RWPE2 (cell line): ENCODE data around the gene H6PD.

Experiments used
- ATAC-seq: fragments of 200-7000 bp; cut with Tn5 transposase; 3 replicates; pipeline ENCODE4 v1.9.1; 2021; ENCODE audit warnings: low read depth
- DNase-seq: peaks from one replicate; pipeline ENCODE4 v3.0.0-alpha.2; 2020; ENCODE audit warnings: low spot score
- H3K27ac ChIP-seq: fragments of 450-650 bp; 2 replicates; pipeline ENCODE4 v1.5.1; 2017; ENCODE audit warnings: mild to moderate bottlenecking; ENCODE audit not compliant: poor library complexity, severe bottlenecking
- H3K27me3 ChIP-seq: fragments of 250-450 bp; sonication (Bioruptor Pico); 2 replicates; pipeline ENCODE4 v1.5.1; 2021; ENCODE audit warnings: mild to moderate bottlenecking, moderate library complexity; ENCODE audit not compliant: insufficient read depth, poor library complexity, severe bottlenecking
- H3K36me3 ChIP-seq: fragments of 250-450 bp; sonication (Bioruptor Pico); 2 replicates; pipeline ENCODE4 v1.5.1; 2020; ENCODE audit warnings: low read depth, mild to moderate bottlenecking, moderate library complexity
- H3K4me1 ChIP-seq: fragments of 250-450 bp; sonication (Bioruptor Pico); 2 replicates; pipeline ENCODE4 v1.5.1; 2021; ENCODE audit warnings: mild to moderate bottlenecking, moderate library complexity; ENCODE audit not compliant: insufficient read depth, poor library complexity, severe bottlenecking
- H3K4me3 ChIP-seq: fragments of 250-450 bp; sonication (Bioruptor Pico); 2 replicates; pipeline ENCODE4 v1.5.1; 2021; ENCODE audit warnings: mild to moderate bottlenecking, moderate library complexity; ENCODE audit not compliant: severe bottlenecking
- H3K9me3 ChIP-seq: fragments of 250-450 bp; sonication (Bioruptor Pico); 2 replicates; pipeline ENCODE4 v1.5.1; 2021; ENCODE audit warnings: mild to moderate bottlenecking, moderate library complexity; ENCODE audit not compliant: severe bottlenecking
- CTCF ChIP-seq: fragments of 450-650 bp; IDR thresholded peaks from one replicate; pipeline ENCODE4 v1.5.1; 2017; ENCODE audit warnings: mild to moderate bottlenecking, moderate library complexity; ENCODE audit not compliant: poor library complexity, severe bottlenecking

Gene H6PD

GRCh38 chr1:9191231-9191630, 43.3 kb upstream of the H6PD start:
- H3K27me3 ChIP-seq = no peaks in the 10 kb centered on the region
- H3K4me1 ChIP-seq = peaks cover 10% of the 10 kb centered on the region
- ATAC-seq = no peak
- no peak for DNase-seq
- H3K9me3 ChIP-seq = no peaks in the 10 kb centered on the region
- TF ChIP-seq CTCF = no peak
- H3K27ac ChIP-seq = no peak overlapping the region
- H3K36me3 ChIP-seq = no peaks in the 10 kb centered on the region
- H3K4me3 ChIP-seq = no peak overlapping the region

GRCh38 chr1:9192578-9193232, 41.9 kb upstream of the H6PD start:
- no peak overlapping the region for H3K4me3 ChIP-seq
- H3K27me3 ChIP-seq = no peaks in the 10 kb centered on the region
- H3K36me3 ChIP-seq = no peaks in the 10 kb centered on the region
- H3K9me3 ChIP-seq = no peaks in the 10 kb centered on the region
- TF ChIP-seq CTCF = no peak
- H3K4me1 ChIP-seq = peaks cover 11% of the 10 kb centered on the region
- ATAC-seq (no peak), DNase-seq (no peak)
- no peak overlapping the region for H3K27ac ChIP-seq

DNA sequence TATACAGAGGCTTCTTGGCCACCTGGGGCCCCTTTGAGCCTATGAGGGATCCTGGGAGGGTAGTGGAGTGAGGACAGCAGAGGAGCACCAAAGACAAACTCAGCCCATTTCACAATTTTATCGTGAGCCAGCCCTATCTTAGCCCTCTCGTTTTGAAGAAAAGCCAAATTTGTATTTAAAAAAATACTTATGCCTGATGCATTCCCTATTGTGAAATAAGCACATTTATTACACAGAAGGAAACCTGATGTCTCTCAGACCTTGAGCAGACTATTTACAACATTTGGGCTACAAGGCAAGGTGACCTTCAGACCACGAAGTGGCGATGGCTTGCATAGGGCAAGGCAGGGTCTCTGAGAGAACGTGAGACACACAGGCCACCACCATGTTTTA, 41.3 kb upstream of the H6PD start:
- no peaks in the 10 kb centered on the region for H3K36me3 ChIP-seq
- no peak for ATAC-seq
- H3K4me1 ChIP-seq = peaks cover 11% of the 10 kb centered on the region
- no peaks in the 10 kb centered on the region for H3K27me3 ChIP-seq
- DNase-seq = no peak
- TF ChIP-seq CTCF = no peak
- no peak overlapping the region for H3K4me3 ChIP-seq
- H3K9me3 ChIP-seq = no peaks in the 10 kb centered on the region
- no peak overlapping the region for H3K27ac ChIP-seq

DNA sequence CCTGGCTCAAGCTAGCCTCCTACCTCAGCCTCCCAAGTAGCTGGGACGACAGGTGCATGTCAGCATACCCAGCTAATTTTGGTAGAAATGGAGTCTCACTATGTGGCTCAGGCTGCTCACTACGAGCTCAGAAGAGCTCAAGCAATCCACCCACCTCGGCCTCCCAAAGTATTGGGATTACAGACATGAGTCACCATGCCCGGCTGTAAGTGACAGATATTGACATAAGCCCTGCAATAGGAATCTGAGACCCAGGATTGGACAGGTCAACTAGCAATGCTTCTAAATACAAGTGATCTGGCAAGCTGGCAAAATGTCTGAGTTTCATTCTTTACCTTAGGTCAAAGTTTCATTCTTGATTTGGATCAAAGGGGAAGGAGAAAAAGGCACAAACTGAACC, 40.5 kb upstream of the H6PD start:
- Histone ChIP-seq H3K36me3 (no peaks in the 10 kb centered on the region), H3K4me1 (peaks cover 11% of the 10 kb centered on the region), H3K27me3 (no peaks in the 10 kb centered on the region), H3K4me3 (no peak overlapping the region), H3K27ac (no peak overlapping the region), H3K9me3 (no peaks in the 10 kb centered on the region)
- no peak for DNase-seq
- peak; percentile 55; the same call in 2 of the 3 replicates for ATAC-seq
- TF ChIP-seq CTCF = no peak

- Histone ChIP-seq H3K4me1 (peaks cover 17% of the 10 kb centered on the region), H3K36me3 (no peaks in the 10 kb centered on the region), H3K9me3 (no peaks in the 10 kb centered on the region), H3K4me3 (no peak overlapping the region), H3K27ac (no peak overlapping the region), H3K27me3 (no peaks in the 10 kb centered on the region)
- DNase-seq (no peak), ATAC-seq (no peak)
- no peak for TF ChIP-seq CTCF
These were observed 38.9 kb upstream of the H6PD start for GRCh38 chr1:9195651-9196050.
